GM19328 (cell line): Measurements from ENCODE around the gene BOC.
"Not testable (repeated sequence)": the region's sequence is repeated elsewhere in the genome, so short reads cannot be mapped to it uniquely, and the experiment has no call there.

ENCODE experiments used
- ATAC-seq: cut with Tn5 transposase; IDR thresholded peaks from one replicate; pipeline ENCODE4 v1.9.1; 2021; ENCODE audit warnings: mild to moderate bottlenecking, moderate library complexity; ENCODE audit not compliant: unreplicated experiment

BOC gene, protein sequence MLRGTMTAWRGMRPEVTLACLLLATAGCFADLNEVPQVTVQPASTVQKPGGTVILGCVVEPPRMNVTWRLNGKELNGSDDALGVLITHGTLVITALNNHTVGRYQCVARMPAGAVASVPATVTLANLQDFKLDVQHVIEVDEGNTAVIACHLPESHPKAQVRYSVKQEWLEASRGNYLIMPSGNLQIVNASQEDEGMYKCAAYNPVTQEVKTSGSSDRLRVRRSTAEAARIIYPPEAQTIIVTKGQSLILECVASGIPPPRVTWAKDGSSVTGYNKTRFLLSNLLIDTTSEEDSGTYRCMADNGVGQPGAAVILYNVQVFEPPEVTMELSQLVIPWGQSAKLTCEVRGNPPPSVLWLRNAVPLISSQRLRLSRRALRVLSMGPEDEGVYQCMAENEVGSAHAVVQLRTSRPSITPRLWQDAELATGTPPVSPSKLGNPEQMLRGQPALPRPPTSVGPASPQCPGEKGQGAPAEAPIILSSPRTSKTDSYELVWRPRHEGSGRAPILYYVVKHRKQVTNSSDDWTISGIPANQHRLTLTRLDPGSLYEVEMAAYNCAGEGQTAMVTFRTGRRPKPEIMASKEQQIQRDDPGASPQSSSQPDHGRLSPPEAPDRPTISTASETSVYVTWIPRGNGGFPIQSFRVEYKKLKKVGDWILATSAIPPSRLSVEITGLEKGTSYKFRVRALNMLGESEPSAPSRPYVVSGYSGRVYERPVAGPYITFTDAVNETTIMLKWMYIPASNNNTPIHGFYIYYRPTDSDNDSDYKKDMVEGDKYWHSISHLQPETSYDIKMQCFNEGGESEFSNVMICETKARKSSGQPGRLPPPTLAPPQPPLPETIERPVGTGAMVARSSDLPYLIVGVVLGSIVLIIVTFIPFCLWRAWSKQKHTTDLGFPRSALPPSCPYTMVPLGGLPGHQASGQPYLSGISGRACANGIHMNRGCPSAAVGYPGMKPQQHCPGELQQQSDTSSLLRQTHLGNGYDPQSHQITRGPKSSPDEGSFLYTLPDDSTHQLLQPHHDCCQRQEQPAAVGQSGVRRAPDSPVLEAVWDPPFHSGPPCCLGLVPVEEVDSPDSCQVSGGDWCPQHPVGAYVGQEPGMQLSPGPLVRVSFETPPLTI

DNA sequence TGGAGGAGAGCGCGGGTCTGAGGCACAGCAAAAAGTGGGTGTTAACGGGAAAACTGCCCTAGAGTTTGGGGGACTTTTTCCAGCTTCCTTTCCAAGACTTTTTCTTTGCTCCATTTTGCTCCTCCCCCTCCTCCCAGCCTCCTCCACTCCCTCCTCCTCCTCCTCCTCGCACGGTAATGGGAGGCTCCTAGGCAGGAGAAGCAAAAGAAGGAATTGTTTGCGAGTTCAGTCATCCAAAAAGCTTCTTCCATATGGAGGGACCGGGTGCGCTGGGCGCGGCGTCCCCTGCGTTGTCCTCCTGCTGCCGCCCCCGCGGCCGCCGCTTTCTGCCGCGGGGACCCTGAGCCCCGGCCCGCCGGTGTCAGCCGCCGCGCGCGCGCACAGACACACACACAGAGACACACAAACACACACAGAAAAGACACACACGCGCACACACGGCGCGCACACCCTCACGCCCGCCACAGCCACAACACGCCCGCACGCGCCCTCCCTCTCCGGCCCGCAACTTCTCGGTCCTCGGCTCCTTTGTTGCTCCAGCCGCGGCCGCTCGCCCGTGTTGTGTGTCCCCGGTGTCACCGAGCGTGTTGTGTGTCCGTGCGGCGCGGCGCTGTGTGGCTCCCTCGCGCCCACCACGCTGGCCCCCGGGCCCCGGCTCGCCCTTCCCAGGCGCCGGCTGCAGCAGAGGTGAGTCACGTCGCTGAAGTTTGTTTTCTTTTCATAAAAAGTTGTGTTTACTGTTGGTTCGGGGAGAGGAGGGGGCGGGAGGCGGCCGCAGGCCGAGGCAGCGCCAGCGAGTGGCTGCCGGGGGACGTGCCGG lies at the start of gene BOC:
Gene BOC, plus strand, starts transcription at position 228 of the 820 bp plus-strand sequence. CDS start 38,246 bp downstream, outside the sequence.
- ATAC-seq, result no peak

DNA sequence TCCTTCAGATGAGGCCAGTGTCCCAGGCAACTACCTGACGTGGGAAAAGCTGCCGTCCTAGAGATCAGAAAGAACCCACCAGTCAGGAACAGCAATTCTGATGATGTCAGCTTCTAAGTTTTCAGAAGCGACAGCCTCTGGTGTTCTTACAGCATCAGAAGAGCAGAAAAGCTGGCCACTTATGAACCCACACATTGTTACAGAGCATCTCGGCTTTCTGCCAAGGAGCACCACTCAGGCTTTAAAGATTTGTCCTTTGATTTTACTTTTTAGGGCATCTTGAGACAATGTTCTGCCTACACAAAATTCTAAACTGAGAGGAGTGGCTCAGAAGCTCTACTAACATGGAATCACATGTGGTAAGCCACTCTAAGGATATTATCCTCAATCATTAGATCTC lies 49.7 kb upstream of the BOC start:
- ATAC-seq, result no peak

DNA sequence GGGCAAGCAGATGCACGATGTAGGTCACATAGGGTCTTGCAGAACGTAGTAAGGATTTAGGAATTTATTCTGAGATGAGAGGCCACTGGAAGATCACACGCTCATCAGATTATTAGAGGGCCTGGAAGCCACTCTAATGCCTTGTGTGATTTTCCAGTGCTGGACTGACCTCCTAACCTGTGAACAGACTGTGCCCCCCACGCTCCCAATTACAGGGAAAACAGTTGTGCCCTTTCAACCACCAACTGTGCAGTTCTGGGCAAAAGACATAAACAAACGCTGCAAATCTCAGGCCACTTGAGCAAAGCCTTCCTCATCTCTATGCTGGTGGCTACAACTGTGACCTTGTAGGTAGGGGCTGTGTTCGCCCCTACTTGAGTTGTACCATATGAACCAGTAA lies 48.2 kb upstream of the BOC start:
- ATAC-seq, result no peak

- ATAC-seq, result no peak
Measured at GRCh38 chr3:113165841-113166240, 45.5 kb upstream of the BOC start.

DNA sequence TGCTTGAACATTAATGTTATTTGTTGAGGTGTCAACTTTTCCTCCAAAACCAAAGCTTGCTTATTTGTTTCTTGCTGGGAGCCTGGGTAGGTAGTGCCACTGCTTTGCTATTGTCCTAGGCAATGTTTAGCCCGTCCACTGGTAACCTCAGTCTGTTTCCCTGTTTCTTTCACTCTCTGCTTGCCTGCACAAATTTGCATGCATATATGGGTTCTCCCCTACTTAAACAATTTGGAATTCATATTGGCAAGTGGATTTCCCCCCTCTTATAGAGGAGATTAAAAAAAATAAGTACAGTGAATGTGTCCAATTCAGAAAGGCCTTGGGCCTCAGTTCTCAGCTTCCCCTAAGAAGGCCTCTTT lies 45.0 kb upstream of the BOC start:
- ATAC-seq, result no peak

DNA sequence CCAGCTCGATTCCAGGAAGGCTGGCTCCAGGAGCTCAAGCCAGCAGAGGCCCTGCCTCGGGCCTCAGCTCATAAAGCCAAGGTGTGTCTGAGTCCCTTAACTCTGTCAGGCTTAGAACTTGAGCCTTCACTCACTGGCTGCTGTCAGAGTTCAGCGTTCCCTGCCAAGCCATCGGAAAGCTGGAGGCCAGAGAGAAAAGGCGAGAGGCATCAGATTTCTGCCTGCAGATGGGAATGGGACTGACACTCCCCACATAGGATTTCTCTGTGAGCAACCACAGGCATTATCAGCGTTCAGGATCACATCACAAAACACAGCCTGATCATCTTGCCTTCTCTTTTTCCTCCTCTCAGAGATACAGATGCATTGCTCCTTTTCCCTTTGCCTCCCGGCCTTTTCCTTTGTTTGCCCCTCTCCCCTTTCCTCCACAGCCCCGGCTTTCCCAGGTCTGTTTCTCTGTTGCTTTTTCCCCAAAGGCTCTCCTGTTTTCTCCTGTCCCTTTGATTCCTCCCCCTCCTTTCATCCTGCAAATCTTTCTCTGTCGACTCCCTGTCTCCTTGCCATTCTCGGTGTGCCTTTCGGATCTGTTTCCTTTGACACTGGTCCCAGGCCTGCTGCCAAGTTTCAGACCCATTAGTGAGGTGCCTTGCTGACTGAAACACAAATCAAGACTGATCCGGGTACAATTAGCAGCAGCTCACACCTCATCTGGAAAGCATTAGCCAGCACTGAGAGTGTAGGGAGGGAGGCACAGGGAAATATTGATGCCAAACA lies 44.5 kb upstream of the BOC start:
- no peak for ATAC-seq

GRCh38 chr3:113167825-113168801 lies 43.2 kb upstream of the BOC start:
- ATAC-seq, result no peak

DNA sequence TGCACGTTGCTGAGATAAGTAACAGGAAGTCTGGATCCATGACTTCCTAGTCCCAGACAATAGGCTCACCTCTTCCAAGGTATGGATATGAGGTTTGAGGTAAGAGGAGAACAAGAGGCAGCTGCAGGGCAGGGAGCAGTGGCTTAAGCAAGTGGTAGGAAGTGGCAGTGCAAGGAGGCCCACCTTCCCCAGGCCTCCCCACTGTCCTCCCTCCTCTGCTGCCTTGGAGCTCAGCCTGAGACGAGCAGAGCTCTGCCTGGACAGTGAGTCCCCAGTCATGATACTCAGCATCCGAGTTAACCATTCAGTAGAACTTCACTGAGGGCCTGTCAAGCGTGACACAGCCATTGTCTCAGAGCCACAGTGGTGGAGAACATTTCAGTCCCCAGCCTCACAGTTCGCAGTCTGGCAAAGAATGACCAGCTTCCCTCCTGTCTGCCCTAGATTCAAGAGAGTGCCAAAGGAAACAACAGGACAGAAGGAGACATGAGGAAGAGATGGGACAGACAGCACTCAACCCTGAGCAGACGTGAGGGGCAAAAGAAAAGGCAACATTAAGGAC lies 41.4 kb upstream of the BOC start:
- no peak for ATAC-seq

- ATAC-seq, result no peak
Measured at GRCh38 chr3:113170771-113171170, 40.6 kb upstream of the BOC start.

- ATAC-seq, result not testable (repeated sequence)
Measured at GRCh38 chr3:113171675-113172300, 39.6 kb upstream of the BOC start.

GRCh38 chr3:113173102-113173501 lies 38.3 kb upstream of the BOC start:
- no peak for ATAC-seq

DNA sequence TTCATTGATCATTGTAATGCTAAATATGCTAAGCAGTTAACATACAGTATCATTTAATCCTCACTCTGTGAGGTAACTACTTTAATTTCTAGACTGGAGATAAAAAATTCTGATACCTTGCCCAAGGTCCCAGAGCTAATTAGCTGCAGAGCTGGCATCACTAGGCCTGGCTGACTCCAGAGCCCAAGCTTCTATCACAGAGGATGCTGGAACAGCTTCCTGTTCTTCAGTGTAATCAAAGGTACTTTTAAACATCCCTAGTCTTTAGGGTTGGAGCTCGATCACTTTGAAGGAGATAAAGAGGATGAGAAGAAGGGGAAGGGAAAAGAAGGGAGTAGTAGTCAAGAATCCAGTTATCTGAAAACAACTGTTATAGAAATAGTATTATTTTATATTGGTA lies 37.1 kb upstream of the BOC start:
- ATAC-seq, result no peak

GRCh38 chr3:113174801-113175485 lies 36.4 kb upstream of the BOC start:
- no peak for ATAC-seq

GRCh38 chr3:113177526-113177925 lies 33.8 kb upstream of the BOC start:
- ATAC-seq, result no peak

DNA sequence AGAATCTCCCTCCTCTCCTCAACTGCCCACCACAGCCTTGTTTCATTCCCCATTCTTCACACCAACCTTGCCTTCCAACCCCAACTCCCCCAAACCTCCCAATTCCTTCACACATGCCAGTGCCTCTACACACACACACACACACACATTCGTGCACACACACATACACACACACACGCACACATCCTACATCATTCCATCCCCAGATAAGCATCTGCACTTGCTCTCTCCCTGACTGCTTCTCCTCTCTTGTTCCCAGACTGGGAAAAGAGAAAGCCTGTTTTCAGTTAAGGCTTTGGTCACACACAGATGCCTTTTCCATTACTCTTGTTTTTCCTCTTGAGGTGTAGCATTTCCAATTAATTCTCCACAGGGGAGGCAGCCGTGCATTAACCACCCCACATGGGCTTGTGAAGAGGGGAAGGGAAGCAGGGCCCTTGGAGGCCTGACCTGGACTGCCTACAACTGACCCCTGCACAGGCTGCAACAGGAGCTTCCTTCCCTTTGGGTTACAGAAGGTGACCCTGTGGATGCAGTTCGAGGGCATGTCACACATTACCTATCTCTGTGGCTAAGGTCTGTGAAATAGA lies 32.0 kb upstream of the BOC start:
- no peak for ATAC-seq

- ATAC-seq, result no peak
Measured at GRCh38 chr3:113183748-113184661, 27.4 kb upstream of the BOC start.
